ENCODE data around the gene DAB2.
A peak's percentile ranks its signal among the peaks of the same experiment; 100 is the strongest.
"Not testable (repeated sequence)": the region's sequence is repeated elsewhere in the genome, so short reads cannot be mapped to it uniquely, and the experiment has no call there.

DAB2 gene

GRCh38 chr5:39376293-39376714, 48.5 kb downstream of the DAB2 start:
- DNase-seq, result peak; percentile 30 to 88

GRCh38 chr5:39373791-39374190, 51.0 kb downstream of the DAB2 start:
- DNase-seq, result no peak

DNA sequence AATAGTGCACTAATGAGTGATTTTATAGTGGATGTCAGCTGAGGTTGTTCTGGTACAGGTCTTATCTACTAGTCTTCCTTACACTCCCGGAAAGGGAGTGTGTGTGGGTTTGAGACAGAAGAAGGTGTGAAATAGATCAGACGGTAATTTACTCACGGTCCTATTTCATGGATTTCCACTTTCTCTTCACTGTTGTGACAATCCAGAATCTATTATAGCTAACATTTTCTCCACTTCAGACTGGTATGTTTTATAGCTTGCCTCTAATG, 53.5 kb downstream of the DAB2 start:
- DNase-seq, result no peak

DNA sequence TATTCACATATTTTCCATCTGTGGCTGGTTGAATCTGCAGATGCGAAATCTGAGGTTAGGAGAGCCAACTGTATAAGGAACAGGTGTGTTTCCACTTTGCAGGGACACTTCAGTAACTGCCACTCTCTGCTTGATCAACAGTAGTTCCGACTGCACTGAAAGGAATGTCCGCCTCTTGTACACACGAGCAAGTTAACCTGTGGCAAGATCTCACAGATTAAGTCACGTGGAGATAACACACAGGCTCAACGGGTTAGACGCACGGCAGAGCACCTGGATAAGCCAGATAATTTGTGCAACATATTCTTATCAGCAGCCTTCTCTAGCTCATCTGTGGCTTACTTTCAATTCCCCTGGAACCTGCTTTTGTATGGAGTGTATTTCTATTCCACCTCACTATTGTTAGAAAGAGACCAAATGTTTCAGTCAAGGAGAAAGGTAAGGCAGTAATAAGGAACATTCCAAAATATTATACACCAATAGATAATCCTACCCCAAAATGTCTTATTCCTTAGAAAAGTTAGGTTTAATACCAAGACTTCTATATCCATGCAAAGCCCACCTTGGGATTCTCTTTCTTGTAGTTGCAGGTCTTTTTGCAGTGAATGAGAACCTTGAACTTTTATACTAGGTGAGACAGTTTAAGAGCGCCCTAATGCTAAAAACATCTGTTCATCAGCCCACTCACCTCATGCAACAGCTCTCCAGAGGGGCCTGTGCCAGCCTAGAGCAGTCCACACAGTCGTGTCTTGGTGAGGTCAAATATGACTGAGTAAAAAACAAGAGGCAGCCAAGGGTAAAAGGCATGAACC, 54.0 kb downstream of the DAB2 start:
- DNase-seq, result no peak

GRCh38 chr5:39369123-39369815, 55.5 kb downstream of the DAB2 start:
- DNase-seq, result no peak

DNA sequence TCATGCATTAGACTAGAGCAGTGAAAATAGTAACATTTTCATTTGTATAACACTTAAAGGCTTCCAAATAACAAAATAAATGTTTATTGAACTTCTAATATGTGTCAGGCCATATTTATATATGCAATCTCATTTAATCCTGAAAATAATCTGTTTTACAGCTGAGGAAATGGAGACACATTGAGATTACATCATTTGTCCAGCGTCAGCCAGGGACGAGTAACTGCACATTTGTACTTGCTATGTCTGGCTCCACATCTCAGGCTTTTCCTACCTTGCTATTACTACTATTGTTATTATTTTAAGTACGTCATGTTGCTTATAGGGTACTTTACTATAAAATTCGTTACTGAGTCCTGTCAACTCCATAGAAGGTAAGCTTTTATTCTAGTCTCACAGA, 56.7 kb downstream of the DAB2 start:
- DNase-seq, result no peak

DNA sequence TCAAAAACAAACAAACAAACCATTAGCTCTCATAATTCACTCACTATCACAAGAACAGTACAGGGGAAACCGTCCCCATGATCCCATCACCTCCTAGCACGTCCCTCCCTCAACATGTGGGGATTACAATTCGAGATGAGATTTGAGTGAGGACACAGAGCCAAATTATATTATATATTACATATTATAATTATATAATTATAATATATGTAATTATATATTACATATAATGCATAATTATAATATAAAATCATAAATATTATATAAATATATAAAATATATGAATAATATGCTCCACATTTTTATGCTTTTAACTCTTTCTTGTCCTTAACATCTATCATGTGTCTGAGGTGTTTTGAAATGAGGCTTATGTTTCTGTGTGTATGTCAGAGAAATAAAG, 57.1 kb downstream of the DAB2 start:
- no peak for DNase-seq

GRCh38 chr5:39364367-39364766, 60.4 kb downstream of the DAB2 start, which contains the start of gene C9:
Gene C9 (minus strand): TSS chr5:39364495. CDS start chr5:39364464, 31 bp downstream.
- DNase-seq, result no peak

- no peak for DNase-seq
Observed at GRCh38 chr5:39363217-39363616, 61.6 kb downstream of the DAB2 start.

DNA sequence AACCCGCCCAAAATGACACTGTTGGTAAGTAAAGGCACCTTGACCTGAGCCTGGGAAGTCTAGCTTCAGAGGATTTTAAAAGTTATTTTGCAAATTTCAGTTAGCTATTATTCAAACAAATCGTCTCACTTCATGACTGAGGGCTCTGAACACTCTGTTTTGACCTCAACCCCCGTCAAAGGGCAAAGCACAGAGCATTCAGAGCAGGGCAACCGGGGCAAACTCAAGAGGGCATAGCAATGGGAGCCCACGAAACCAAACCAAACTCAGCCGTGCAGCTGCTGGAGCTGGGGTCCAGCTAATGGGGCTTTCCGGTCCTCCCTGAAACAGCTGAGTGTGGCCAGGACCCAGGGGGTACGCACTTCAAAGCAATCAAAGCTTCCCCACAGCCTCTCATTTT, 62.1 kb downstream of the DAB2 start:
- no peak for DNase-seq

DNA sequence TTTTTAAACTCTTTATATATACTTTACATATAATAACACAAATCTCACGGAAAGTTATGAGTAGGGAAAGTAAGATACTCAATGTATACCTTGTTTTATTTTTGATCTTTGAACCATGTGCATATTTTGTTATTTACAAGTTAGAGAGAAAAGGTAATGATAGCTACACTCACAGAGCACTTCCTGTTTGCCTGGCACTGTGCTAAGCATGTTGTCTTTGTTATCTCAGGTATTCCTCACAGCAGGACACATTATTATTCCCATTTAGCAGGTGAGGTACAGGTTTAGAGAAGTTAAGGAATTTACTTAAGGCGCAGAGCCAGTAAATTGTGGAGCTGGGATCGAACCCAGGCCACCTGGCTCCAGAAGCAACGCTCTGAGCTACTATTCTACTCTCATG, 63.5 kb downstream of the DAB2 start:
- no peak for DNase-seq

- DNase-seq, result peak; percentile 50 to 59
Observed at GRCh38 chr5:39360471-39361111, 64.2 kb downstream of the DAB2 start.

GRCh38 chr5:39356263-39356662, 68.5 kb downstream of the DAB2 start:
- DNase-seq, result no peak

DNA sequence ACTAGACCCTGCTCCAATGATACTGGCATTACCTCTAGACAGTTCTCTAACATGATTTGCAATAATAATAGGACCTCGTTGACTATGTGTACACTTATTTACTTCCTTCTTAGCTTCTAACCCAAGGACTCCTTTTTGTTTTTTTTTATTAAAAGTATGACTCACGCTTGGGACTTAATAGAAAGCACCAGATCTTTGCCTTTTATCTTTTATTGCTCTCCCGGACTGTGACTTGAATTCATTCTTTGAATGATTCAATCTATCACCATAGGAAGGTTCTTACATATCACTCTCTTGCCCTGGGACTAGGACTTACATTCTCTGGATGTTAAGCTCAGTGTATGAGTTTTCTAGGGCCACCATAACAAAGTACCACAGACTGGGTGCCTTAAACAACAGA, 69.5 kb downstream of the DAB2 start:
- DNase-seq, result no peak

- DNase-seq, result no peak
Observed at GRCh38 chr5:39353717-39354399, 70.9 kb downstream of the DAB2 start.

DNA sequence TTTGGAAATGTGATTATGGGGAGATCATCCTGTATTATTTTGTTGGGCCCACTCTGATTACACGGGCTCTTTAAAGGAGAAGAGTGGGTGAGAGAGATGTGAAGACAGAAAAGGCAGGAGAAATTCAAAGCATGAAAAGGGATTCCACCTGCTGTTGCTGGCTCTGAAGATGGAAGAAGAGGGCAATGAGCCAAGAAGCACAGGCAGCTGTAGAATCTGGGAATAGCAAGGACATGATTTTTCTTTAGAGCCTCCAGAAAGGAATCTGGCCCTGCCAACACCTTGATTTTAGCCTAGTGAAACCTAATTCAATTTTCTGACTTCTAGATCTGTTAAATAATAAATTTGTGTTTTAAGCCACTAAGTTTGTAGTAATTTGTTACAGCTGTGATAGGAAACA, 71.8 kb downstream of the DAB2 start:
- DNase-seq, result no peak

DNA sequence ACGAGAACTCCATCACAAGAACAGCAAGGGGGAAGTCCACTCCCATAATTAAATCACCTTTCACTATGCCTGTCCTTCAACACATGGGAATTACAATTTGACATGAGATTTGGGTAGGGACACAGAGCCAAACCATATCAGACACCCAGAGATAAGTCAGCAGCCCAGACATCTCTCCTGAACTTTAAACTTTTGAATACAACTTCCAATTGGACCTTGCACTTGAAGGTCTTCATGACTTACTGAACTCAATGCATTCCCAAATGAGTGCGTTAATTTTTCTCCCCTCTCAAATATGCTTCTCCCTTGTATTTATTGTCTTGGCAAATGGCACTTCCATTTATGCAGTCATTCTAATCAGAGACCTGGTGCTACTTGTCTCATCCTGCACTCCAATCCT, 72.6 kb downstream of the DAB2 start:
- DNase-seq, result no peak

- no peak for DNase-seq
Observed at GRCh38 chr5:39349484-39349883, 75.3 kb downstream of the DAB2 start.

DNA sequence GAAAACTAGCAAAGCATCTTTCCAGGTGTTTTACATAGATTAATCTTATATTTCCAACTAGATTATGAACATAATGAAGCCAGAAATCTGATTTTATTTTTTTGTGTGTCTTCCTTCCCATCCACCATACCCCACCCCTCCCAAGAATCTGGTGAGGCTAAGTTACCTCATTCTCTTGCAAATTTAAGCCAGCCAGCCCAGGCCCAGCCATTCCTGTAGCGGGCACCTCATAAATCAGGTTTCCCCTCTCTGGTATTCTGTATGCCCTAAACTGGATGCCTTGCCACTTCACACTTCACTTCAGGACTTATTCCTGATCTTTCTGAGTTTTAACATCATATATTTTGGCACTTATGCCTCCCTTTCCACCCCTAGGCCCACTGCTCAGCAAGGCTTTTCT, 82.3 kb downstream of the DAB2 start:
- DNase-seq, result no peak

GRCh38 chr5:39341896-39342295, 82.9 kb downstream of the DAB2 start:
- DNase-seq, result no peak

DNA sequence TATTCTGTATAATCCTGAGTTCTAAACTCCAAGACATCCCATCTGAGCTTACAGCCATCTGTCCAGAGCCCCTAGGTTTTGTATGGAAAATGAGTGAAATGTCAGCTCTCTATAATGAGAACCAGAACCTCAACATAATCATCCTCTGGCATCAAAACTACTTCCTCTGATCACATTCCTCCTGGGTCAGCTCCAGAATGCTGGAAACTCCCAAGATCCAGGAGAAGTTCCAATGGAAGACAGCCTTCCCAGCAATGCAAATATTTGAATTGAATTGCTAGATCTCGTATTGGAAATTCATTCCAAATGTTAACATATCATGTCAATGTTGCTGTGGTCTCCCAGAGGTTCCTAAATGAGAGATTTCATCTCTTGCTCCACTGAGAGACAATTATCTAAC, 84.3 kb downstream of the DAB2 start:
- no peak for DNase-seq

DNA sequence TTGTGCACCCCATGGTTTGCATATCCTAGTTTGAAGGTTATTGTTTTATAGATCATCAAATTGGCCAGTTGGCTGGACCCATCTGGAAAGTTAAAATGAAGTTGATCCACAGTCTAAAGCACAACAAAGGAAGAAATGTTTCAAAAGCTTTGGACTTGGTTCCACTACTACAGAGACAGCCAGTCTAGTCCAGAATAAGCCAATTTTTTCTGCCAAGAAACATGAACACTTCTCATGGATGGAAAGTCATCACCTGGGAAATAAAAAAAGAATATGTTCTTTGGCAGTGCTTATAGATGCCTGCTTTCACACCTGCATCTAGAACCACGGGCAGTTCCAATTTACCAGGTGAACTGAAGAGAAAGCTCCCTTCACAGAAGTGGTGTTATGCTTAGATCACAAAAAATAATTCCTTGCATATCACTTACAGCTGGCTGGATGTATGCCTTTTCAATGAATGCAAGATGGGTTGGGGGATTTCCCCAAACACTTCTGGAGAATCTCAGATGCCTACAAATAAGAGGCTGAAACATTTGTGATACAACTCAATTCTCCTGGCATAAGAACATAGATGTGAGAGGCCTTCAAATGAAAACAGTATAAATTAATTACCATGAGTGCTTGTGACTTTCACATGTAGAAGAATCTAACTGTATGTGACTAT, 87.4 kb downstream of the DAB2 start:
- DNase-seq, result no peak

- DNase-seq, result not testable (repeated sequence)
Observed at GRCh38 chr5:39334296-39334695, 90.5 kb downstream of the DAB2 start.
